Activated B cell treated with CpG ODN at 0.5 μM for 24 hours (primary cell): ENCODE results near the gene ALS2CL. TPM values are rescaled to one million over a fixed set of nuclear protein-coding genes. Genes with fewer than 3 reads are reported as not detected.
"Not testable (repeated sequence)": the region's sequence is repeated elsewhere in the genome, so short reads cannot be mapped to it uniquely, and the experiment has no call there.

ENCODE experiments used
- ATAC-seq: fragments of 200-7000 bp; cut with Tn5 transposase; one replicate; pipeline ENCODE4 v1.10.0; 2021; ENCODE audit warnings: low read depth, mild to moderate bottlenecking, moderate library complexity
- CTCF ChIA-PET: fragments of 350-600 bp; sonication (Branson Sonifier 250); formaldehyde crosslinking; loops from one replicate; lab custom pipeline; 2021; ENCODE audit warnings: antibody characterized with exemption; lab: Charles Lee
- POLR2A ChIA-PET: fragments of 350-600 bp; sonication (Branson Sonifier 250); formaldehyde crosslinking; loops from one replicate; lab custom pipeline; 2021; ENCODE audit warnings: antibody characterized with exemption; lab: Charles Lee
- DNase-seq: peaks from one replicate; pipeline ENCODE4 v3.0.0; 2022
- H3K27ac Mint-ChIP-seq: one replicate; pipeline ENCODE4 v1.8.0; 2020; ENCODE audit warnings: mixed read lengths
- H3K27me3 Mint-ChIP-seq: one replicate; pipeline ENCODE4 v1.8.0; 2021; ENCODE audit warnings: mixed read lengths
- H3K36me3 Mint-ChIP-seq: one replicate; pipeline ENCODE4 v1.8.0; 2021; ENCODE audit warnings: low read depth, mixed read lengths
- H3K4me1 Mint-ChIP-seq: one replicate; pipeline ENCODE4 v1.8.0; 2021; ENCODE audit warnings: mixed read lengths
- H3K4me3 Mint-ChIP-seq: one replicate; pipeline ENCODE4 v1.8.0; 2020; ENCODE audit warnings: mild to moderate bottlenecking, mixed read lengths
- H3K9me3 Mint-ChIP-seq: one replicate; pipeline ENCODE4 v1.8.0; 2020; ENCODE audit warnings: mixed read lengths
- intact Hi-C: fragments of 100-400 bp; cut with micrococcal nuclease; formaldehyde crosslinking; loops from one replicate; pipeline ENCODE4 v1.15.1; 2024
- total RNA-seq: library from RNA; stranded (reverse); gene quantifications from 2 replicates; pipeline ENCODE4 v1.2.3, GENCODE V29; 2022
- TF ChIP-seq, protein P1 (sequence below): fragments of 200-600 bp; IDR thresholded peaks from one replicate; pipeline ENCODE4 v1.8.0; 2022; ENCODE audit warnings: antibody characterized with exemption, mild to moderate bottlenecking

The ALS2CL gene, protein sequence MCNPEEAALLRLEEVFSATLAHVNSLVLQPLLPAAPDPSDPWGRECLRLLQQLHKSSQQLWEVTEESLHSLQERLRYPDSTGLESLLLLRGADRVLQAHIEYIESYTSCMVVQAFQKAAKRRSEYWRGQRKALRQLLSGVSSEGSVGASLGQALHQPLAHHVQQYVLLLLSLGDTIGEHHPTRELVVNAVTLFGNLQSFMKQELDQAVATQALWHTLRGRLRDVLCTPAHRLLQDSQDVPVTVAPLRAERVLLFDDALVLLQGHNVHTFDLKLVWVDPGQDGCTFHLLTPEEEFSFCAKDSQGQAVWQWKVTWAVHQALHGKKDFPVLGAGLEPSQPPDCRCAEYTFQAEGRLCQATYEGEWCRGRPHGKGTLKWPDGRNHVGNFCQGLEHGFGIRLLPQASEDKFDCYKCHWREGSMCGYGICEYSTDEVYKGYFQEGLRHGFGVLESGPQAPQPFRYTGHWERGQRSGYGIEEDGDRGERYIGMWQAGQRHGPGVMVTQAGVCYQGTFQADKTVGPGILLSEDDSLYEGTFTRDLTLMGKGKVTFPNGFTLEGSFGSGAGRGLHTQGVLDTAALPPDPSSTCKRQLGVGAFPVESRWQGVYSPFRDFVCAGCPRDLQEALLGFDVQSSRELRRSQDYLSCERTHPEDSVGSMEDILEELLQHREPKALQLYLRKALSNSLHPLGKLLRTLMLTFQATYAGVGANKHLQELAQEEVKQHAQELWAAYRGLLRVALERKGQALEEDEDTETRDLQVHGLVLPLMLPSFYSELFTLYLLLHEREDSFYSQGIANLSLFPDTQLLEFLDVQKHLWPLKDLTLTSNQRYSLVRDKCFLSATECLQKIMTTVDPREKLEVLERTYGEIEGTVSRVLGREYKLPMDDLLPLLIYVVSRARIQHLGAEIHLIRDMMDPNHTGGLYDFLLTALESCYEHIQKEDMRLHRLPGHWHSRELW
- 1.6 and 1.8 TPM in 2 replicates for total RNA-seq

DNA sequence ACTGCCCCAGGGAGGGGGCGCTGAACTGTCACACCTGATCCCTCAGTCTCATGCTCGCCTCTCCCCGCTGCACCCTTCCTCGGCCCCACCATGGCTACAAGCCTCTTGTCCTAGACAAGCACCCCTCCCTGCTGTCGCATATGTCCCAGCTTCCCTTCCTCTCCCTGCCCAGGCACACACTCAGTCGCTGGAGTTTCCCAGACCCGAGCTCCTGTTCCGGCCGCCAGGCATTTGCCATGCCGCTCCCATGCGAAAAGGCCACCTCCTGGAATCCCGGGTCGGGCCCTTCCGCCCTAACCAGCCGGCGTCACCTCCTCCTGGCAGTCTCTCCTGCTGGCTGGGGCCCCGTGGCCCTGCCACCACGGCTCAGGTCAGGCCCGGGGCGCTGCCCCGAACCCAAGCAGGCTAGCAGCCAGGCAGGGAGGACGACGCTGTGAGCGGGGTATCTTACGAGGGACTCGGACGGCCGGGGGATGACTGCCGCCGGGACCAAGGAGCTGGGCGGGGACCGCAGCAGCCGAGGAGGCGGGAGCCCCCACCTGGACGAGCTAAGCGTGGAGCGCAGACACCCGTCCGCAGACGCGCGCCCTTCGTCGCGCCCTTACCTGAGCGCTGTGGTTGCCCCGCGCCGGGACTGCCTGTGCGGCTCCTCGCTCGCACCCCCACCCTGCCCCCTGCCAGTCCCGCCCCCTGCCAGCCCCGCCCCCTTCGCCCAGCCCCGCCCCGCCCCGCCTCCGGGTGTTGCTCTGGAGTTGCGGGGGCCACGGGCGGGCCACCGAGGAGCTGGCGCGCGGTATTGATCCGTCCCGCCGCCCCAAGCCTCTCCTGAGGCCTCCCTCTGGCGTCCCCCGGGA, at the start of gene ALS2CL:
Gene ALS2CL, minus strand, starts transcription at position 642 of the 854 bp plus-strand sequence. CDS start 4,239 bp downstream, outside the sequence.
- CTCF ChIA-PET, result no interaction called here
- Mint-ChIP-seq H3K4me1 (peaks cover 32% of the 10 kb centered on the region), H3K27ac (no peak within 1 kb of the TSS), H3K9me3 (no peaks in the 10 kb centered on the region), H3K4me3 (peak within 1 kb of the TSS; percentile 83), H3K36me3 (no peaks in the 10 kb centered on the region), H3K27me3 (peaks cover 20% of the 10 kb centered on the region)
- TF ChIP-seq, protein P1, sequence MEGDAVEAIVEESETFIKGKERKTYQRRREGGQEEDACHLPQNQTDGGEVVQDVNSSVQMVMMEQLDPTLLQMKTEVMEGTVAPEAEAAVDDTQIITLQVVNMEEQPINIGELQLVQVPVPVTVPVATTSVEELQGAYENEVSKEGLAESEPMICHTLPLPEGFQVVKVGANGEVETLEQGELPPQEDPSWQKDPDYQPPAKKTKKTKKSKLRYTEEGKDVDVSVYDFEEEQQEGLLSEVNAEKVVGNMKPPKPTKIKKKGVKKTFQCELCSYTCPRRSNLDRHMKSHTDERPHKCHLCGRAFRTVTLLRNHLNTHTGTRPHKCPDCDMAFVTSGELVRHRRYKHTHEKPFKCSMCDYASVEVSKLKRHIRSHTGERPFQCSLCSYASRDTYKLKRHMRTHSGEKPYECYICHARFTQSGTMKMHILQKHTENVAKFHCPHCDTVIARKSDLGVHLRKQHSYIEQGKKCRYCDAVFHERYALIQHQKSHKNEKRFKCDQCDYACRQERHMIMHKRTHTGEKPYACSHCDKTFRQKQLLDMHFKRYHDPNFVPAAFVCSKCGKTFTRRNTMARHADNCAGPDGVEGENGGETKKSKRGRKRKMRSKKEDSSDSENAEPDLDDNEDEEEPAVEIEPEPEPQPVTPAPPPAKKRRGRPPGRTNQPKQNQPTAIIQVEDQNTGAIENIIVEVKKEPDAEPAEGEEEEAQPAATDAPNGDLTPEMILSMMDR, result no peak
- ATAC-seq, result peak; percentile 74
- DNase-seq, result peak; percentile 60
- intact Hi-C loops, result no loop called here
- POLR2A ChIA-PET, result interaction anchor here (0.6 kb wide), 2 partner anchors 754 to 1004 kb away, joined by 3 read pairs; partner anchors contain the start of gene SACM1L

DNA sequence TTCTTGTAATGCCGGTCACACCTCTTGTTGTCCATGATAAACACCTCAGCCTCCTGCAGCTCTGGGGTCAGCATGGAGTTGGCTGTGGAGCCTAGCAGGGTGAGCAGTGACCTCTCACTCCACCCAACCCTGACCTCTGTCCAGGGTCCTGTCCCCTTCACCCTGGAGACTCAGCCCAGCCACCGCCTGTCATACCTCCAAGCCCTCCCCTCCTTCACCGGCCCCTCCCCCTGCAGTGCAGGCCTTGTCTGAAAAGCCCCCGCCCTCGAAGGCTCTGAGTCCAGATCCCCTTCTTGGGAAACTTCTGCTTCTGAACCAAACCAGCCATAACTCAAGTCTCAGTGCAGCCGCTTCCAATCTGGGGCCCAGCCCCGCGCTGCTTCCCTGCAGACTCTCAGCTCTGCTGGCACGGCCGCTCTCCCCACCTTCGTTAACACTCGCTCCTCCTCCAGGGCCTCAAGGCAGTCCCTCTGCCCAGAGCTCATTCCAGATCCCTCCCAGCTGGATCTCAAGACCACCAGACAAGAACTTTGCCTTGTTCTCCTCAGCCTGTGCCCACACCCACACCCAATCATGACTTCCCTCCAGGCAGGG, 49.6 kb upstream of the ALS2CL start:
- ATAC-seq (no peak), DNase-seq (no peak)
- intact Hi-C loops, result no loop called here
- no peaks in the 10 kb centered on the region for H3K4me1 Mint-ChIP-seq
- TF ChIP-seq, protein P1, result no peak
- no peaks in the 10 kb centered on the region for H3K36me3 Mint-ChIP-seq
- H3K9me3 Mint-ChIP-seq, result peaks cover 4% of the 10 kb centered on the region
- POLR2A ChIA-PET, result no interaction called here
- H3K27me3 Mint-ChIP-seq, result peaks cover 3% of the 10 kb centered on the region
- H3K4me3 Mint-ChIP-seq, result no peak overlapping the region
- no peak overlapping the region for H3K27ac Mint-ChIP-seq
- CTCF ChIA-PET, result no interaction called here

DNA sequence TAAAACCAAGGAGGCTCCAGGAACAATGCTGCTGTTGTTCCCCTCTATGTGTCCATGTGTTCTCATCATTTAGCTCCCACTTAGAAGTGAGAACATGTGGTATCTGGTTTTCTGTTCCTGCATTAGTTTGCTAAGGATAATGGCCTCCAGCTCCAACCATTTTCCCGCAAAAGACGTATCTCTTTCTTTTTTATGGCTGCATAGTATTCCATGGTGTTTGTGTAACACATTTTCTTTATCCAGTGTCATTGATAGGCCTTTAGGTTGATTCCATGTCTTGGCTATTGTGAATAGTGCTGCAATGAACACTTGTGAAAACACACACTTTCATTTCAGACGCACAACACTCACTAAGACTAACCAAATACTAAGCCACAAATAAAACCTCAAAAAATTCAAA, 46.1 kb upstream of the ALS2CL start:
- H3K27ac Mint-ChIP-seq, intact Hi-C loops, H3K36me3 Mint-ChIP-seq, POLR2A ChIA-PET, CTCF ChIA-PET, H3K9me3 Mint-ChIP-seq, H3K4me1 Mint-ChIP-seq, H3K4me3 Mint-ChIP-seq, ATAC-seq, DNase-seq: not testable (repeated sequence)
- peaks cover 18% of the 10 kb centered on the region for H3K27me3 Mint-ChIP-seq

DNA sequence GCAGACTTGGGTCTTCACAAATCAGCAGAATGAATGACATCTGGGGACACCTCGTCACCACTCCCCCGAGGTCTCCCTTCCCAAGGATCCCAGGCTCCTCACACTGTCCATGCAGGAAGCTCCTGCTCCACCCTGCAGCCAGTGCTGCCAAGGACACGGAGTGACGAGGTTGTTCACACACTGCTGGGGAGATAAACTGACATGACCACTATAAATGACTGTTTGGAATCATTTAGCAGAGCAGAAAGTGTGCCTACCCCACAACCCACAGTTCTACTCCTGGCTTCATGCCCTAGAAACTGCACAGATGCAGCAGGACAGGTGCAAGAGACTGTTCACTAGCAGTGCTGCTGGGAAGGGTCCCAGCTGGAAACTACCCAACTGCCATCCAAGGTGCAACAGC, 43.9 kb upstream of the ALS2CL start:
- Mint-ChIP-seq H3K4me3 (no peak overlapping the region), H3K27ac (no peak overlapping the region), H3K9me3 (peaks cover 4% of the 10 kb centered on the region), H3K36me3 (no peaks in the 10 kb centered on the region), H3K27me3 (peaks cover 18% of the 10 kb centered on the region), H3K4me1 (no peaks in the 10 kb centered on the region)
- TF ChIP-seq, protein P1, result no peak
- POLR2A ChIA-PET, result no interaction called here
- intact Hi-C loops, result no loop called here
- CTCF ChIA-PET, result no interaction called here
- ATAC-seq (no peak), DNase-seq (no peak)
